K562 (cell line): Measurements from ENCODE around the gene TRAF7. TPM values are rescaled to one million over a fixed set of nuclear protein-coding genes. Genes with fewer than 3 reads are reported as not detected.

ENCODE experiments used
- ATAC-seq: fragments of 200-7000 bp; cut with Tn5 transposase; 3 replicates; pipeline ENCODE4 v1.9.1; 2020; ENCODE audit warnings: moderate library complexity
- BruUV-seq: library from RNA; stranded (reverse); fragments of 400-500 nt; replicated peaks from 2 replicates; lab custom pipeline; 2021; lab: Mats Ljungman, UMichigan
- CTCF ChIA-PET: fragments of 300-600 bp; formaldehyde crosslinking; extraction: SDS; loops from one replicate; lab custom pipeline; 2021; ENCODE audit warnings: low intra/inter-chr PET ratio; lab: Yijun Ruan, JAX
- POLR2A ChIA-PET: fragments of 300-600, 350-650 bp; sonication (Branson Sonifier 250); formaldehyde crosslinking; extraction: SDS; loops from one replicate; lab custom pipeline; 2021; ENCODE audit warnings: antibody characterized with exemption, inconsistent platforms; lab: Yijun Ruan, JAX
- DNase-seq, 4 experiments: peaks; one replicate each; pipeline versions ENCODE4 v3.0.0 to v3.0.0-alpha.2; 2011 to 2018; ENCODE audit warnings: low spot score in 3 of 4, mixed read lengths in 3 of 4; ENCODE audit errors: extremely low read depth in 1 of 4
- FAIRE-seq: peaks from 2 replicates; lab custom pipeline; 2011; peaks lifted over from hg19 to GRCh38; lab: Jason Lieb, UNC
- H2AFZ ChIP-seq: 2 replicates; pipeline ENCODE4 v1.6.0; 2011; ENCODE audit warnings: low read depth, low read length, control low read depth, inconsistent platforms
- H3K27ac ChIP-seq: fragments of 200-600 bp; 3 replicates; pipeline ENCODE4 v1.8.0; 2011; ENCODE audit warnings: low read depth, mild to moderate bottlenecking, control low read depth, inconsistent platforms, low read length, moderate library complexity, mixed read lengths; ENCODE audit errors: extremely low read depth
- H3K27me3 ChIP-seq, 2 experiments: fragments of 300-600 bp in 1 of 2; 2 replicates in 1 of 2; 3 replicates in 1 of 2; pipeline versions ENCODE4 v1.6.0 to v1.8.0; 2011; ENCODE audit warnings: inconsistent platforms in 2 of 2, low read length in 2 of 2, mild to moderate bottlenecking in 1 of 2, mixed read lengths in 1 of 2, moderate library complexity in 1 of 2; ENCODE audit not compliant: control insufficient read depth in 2 of 2, insufficient read depth in 2 of 2
- H3K36me3 ChIP-seq: fragments of 300-600 bp; 3 replicates; pipeline ENCODE4 v1.8.0; 2011; ENCODE audit warnings: mild to moderate bottlenecking, low read length, inconsistent platforms; ENCODE audit not compliant: control insufficient read depth, insufficient read depth
- H3K4me1 ChIP-seq, 2 experiments: fragments of 200-600 bp in 1 of 2; replicated peaks in 1 of 2; 2 replicates in 1 of 2; 3 replicates in 1 of 2; pipeline versions ENCODE4 v1.5.1 to v1.8.0; 2011; ENCODE audit warnings: inconsistent platforms in 2 of 2, low read length in 2 of 2, mild to moderate bottlenecking in 1 of 2, mixed read lengths in 1 of 2, moderate library complexity in 1 of 2; ENCODE audit not compliant: control insufficient read depth in 2 of 2, insufficient read depth in 2 of 2
- H3K4me2 ChIP-seq: 2 replicates; pipeline ENCODE4 v1.6.1; 2011; ENCODE audit warnings: low read length, control low read depth, inconsistent platforms, mixed read lengths; ENCODE audit not compliant: insufficient read depth
- H3K4me3 ChIP-seq: fragments of 200-600 bp; sonication (generic), shearing (Covaris generic); 2 replicates; pipeline ENCODE4 v1.5.1; 2016; ENCODE audit warnings: control low read depth, inconsistent platforms
- H3K79me2 ChIP-seq: fragments of 200-600 bp; 3 replicates; pipeline ENCODE4 v1.8.0; 2011; ENCODE audit warnings: low read length, inconsistent platforms; ENCODE audit not compliant: control insufficient read depth, insufficient read depth
- H3K9ac ChIP-seq, 2 experiments: 2 replicates each; pipeline versions ENCODE4 v1.6.0 to v1.6.1; 2011; ENCODE audit warnings: low read depth in 2 of 2, low read length in 2 of 2, control low read depth in 1 of 2, inconsistent platforms in 1 of 2, mild to moderate bottlenecking in 1 of 2, mixed read lengths in 1 of 2; ENCODE audit not compliant: insufficient read depth in 1 of 2
- H3K9me1 ChIP-seq: one replicate; pipeline ENCODE4 v1.6.0; 2011; ENCODE audit warnings: inconsistent platforms, mild to moderate bottlenecking, low read length, moderate library complexity; ENCODE audit not compliant: control insufficient read depth, insufficient read depth
- H3K9me3 ChIP-seq: replicated peaks from 2 replicates; pipeline ENCODE4 v1.5.1; 2011; ENCODE audit warnings: low read depth, low read length, inconsistent platforms; ENCODE audit not compliant: control insufficient read depth, insufficient read depth
- H4K20me1 ChIP-seq: replicated peaks from 2 replicates; pipeline ENCODE4 v1.6.1; 2011; ENCODE audit warnings: low read length, inconsistent platforms, mixed read lengths; ENCODE audit not compliant: control insufficient read depth, insufficient read depth
- ARHGAP35 ChIP-seq: fragments of 450-650 bp; IDR thresholded peaks from 2 replicates; pipeline ENCODE4 v1.6.1; 2018; ENCODE audit not compliant: partially characterized antibody
- CBX3 ChIP-seq, 2 experiments: IDR thresholded peaks; 1 replicate in 1 of 2; 2 replicates in 1 of 2; pipeline ENCODE4 v1.6.1; 2012; ENCODE audit warnings: inconsistent platforms in 2 of 2, low read length in 2 of 2, borderline replicate concordance in 1 of 2, control low read depth in 1 of 2
- CCAR2 ChIP-seq: fragments of 200-400 bp; formaldehyde crosslinking; IDR thresholded peaks from 2 replicates; pipeline ENCODE4 v1.6.1; 2017; ENCODE audit warnings: mild to moderate bottlenecking, low read depth, low read length
- E2F8 ChIP-seq: fragments of 450-650 bp; IDR thresholded peaks from 2 replicates; pipeline ENCODE4 v1.7.1; 2018; ENCODE audit warnings: mild to moderate bottlenecking, low read depth; ENCODE audit not compliant: partially characterized antibody
- ETV5 ChIP-seq: sonication (generic); formaldehyde crosslinking; IDR thresholded peaks from 2 replicates; pipeline ENCODE4 v1.4.0; 2020; ENCODE audit warnings: low read depth, mild to moderate bottlenecking, missing genetic modification reagents
- FUS ChIP-seq: fragments of 200-400 bp; formaldehyde crosslinking; optimal IDR thresholded peaks from 2 replicates; pipeline ENCODE3; 2017; ENCODE audit warnings: low read depth, low read length
- HEY1 ChIP-seq: fragments of 250-450 bp; sonication (Bioruptor Pico); IDR thresholded peaks from 2 replicates; pipeline ENCODE4 v1.5.0; 2020; ENCODE audit warnings: mild to moderate bottlenecking, moderate library complexity, borderline replicate concordance
- ID3 ChIP-seq, 2 experiments: fragments of 250-450 bp in 1 of 2; fragments of 450-650 bp in 1 of 2; sonication (Bioruptor Pico) in 1 of 2; IDR thresholded peaks; 2 replicates each; pipeline versions ENCODE4 v1.6.1 to v1.8.0; 2016 to 2021; ENCODE audit warnings: mild to moderate bottlenecking in 2 of 2, moderate library complexity in 2 of 2, missing compliant biosample characterization in 1 of 2, missing genetic modification characterization in 1 of 2
- PHF20 ChIP-seq: fragments of 450-650 bp; IDR thresholded peaks from 2 replicates; pipeline ENCODE4 v1.6.1; 2018; ENCODE audit not compliant: partially characterized antibody
- PTRF ChIP-seq: fragments of 450-650 bp; IDR thresholded peaks from 2 replicates; pipeline ENCODE4 v1.6.1; 2016; ENCODE audit warnings: mild to moderate bottlenecking, missing genetic modification characterization, missing compliant biosample characterization
- SETDB1 ChIP-seq: IDR thresholded peaks from one replicate; pipeline ENCODE4 v1.6.1; 2012; ENCODE audit warnings: low read length, control low read depth, inconsistent platforms
- THRA ChIP-seq: fragments of 450-650 bp; IDR thresholded peaks from 2 replicates; pipeline ENCODE4 v1.6.1; 2017; ENCODE audit warnings: mild to moderate bottlenecking, moderate library complexity
- ZBTB7A ChIP-seq: IDR thresholded peaks from 2 replicates; pipeline ENCODE4 v1.6.1; 2011; ENCODE audit warnings: low read depth, mild to moderate bottlenecking, low read length, moderate library complexity, borderline replicate concordance; ENCODE audit not compliant: control insufficient read depth
- ZNF384 ChIP-seq: IDR thresholded peaks from 2 replicates; pipeline ENCODE4 v1.6.1; 2012; ENCODE audit warnings: low read depth, low read length, improper control_type of control experiment
- ZNF589 ChIP-seq: fragments of 200-800 bp; sonication (Bioruptor generic); IDR thresholded peaks from 2 replicates; pipeline ENCODE4 v1.6.1; 2016; ENCODE audit warnings: low read depth, missing genetic modification characterization, missing compliant biosample characterization
- ZNF780A ChIP-seq: fragments of 250-450 bp; sonication (Bioruptor Pico); IDR thresholded peaks from 2 replicates; pipeline ENCODE4 v1.5.0; 2021; ENCODE audit warnings: mild to moderate bottlenecking
- WGBS: fragments of 100-300 bp; shearing (Covaris generic); methylation state at CpG from one replicate; pipeline ENCODE4 v1.1.6; 2016; ENCODE audit warnings: low coverage, mixed read lengths; ENCODE audit not compliant: insufficient coverage; ENCODE audit errors: missing lambda C conversion rate; 5-methylcytosine and 5-hydroxymethylcytosine counted together
- in situ Hi-C: fragments of 300-500 bp; cut with MboI; formaldehyde crosslinking; loops from 4 replicates; pipeline ENCODE4 v1.15.0; 2018; ENCODE audit warnings: inconsistent platforms, mixed read lengths
- intact Hi-C: fragments of 100-400 bp; cut with micrococcal nuclease; formaldehyde crosslinking; loops from 2 replicates; pipeline ENCODE4 v1.14.2; 2022
- polyA plus RNA-seq, 8 experiments: library from polyadenylated mRNA; depleted of rRNA in 4 of 8; stranded (reverse) in 5 of 8; unstranded in 3 of 8; fragments of >200 nt; fragmentation: Nextera tagmentation in 2 of 8; fragmentation: Illumina TruSeq in 1 of 8; extraction: Ambion mirVana in 2 of 8; extraction: Trizol in 1 of 8; gene quantifications; 2 replicates each; pipeline versions ENCODE4 v1.2.1 to v1.2.3, GENCODE V29; 2011 to 2014; ENCODE audit warnings: inconsistent platforms in 1 of 8, missing spikeins in 1 of 8
- total RNA-seq, 7 experiments: library from RNA; depleted of rRNA in 6 of 7; stranded (reverse); fragments of >200 nt in 6 of 7; fragmentation: Illumina TruSeq in 2 of 7; extraction: Trizol in 2 of 7; gene quantifications; 2 replicates each; pipeline versions ENCODE4 v1.2.1 to v1.2.3, GENCODE V29; 2011 to 2021; ENCODE audit warnings: low replicate concordance in 1 of 7

Gene TRAF7
- total and polyA plus RNA-seq, 9 of the 15 experiments (the other 6 are each of a cell fraction or from before 2014, with no cell fraction given) = 1.1 to 113 (median 41.6) TPM

GRCh38 chr16:2165861-2166260 is 10.3 kb downstream of the TRAF7 start:
- BruUV-seq = no TSS peak
- H3K4me2 ChIP-seq = no peak overlapping the region
- peak overlapping the region in 1 of 2 experiments; percentile 68; a peak in 1 of 4 replicates for H3K9ac ChIP-seq
- peaks cover 3% of the 10 kb centered on the region for H3K9me3 ChIP-seq
- H2AFZ ChIP-seq = no peak overlapping the region
- FAIRE-seq = no peak
- peaks cover 40% of the 10 kb centered on the region for H3K79me2 ChIP-seq
- H3K27me3 ChIP-seq = no peaks in the 10 kb centered on the region
- WGBS = 86% methylated on average over 5 of the region's 12 CpGs
- ChIA-PET CTCF (no interaction called here), POLR2A (interaction anchor here (4.8 kb wide), 1 partner anchor 11 kb away, joined by 46 read pairs; the partner anchor contains the start of gene TRAF7)
- H3K9me1 ChIP-seq = no peaks in the 10 kb centered on the region
- no peak overlapping the region for H3K27ac ChIP-seq
- no peak overlapping the region for H3K4me3 ChIP-seq
- peaks cover 0 to 54% of the 10 kb centered on the region in 2 experiments; a peak in 2 of 5 replicates for H3K4me1 ChIP-seq
- H4K20me1 ChIP-seq = no peaks in the 10 kb centered on the region
- H3K36me3 ChIP-seq = peaks cover 63% of the 10 kb centered on the region
- in situ Hi-C loops (no loop called here), intact Hi-C loops (no loop called here)
- TF ChIP-seq CBX3 (IDR thresholded peaks at IDR 0.05; ENCODE audit: borderline replicate concordance in 1 of 2, low read length in 2 of 2) (no peak), CCAR2 (no peak), ID3 (CRISPR knock-in tag; IDR thresholded peaks at IDR 0.05) (no peak), ID3 (tag; IDR thresholded peaks at IDR 0.05) (no peak), PHF20 (no peak), THRA (no peak), ARHGAP35 (no peak), HEY1 (CRISPR knock-in tag) (no peak), E2F8 (no peak), ZNF589 (CRISPR knock-in tag) (no peak), SETDB1 (no peak), PTRF (tag) (no peak), ETV5 (CRISPR knock-in tag) (no peak), ZNF384 (no peak), ZBTB7A (no peak), ZNF780A (CRISPR knock-in tag) (no peak), FUS (no peak)
- no peak for DNase-seq
- no peak for ATAC-seq
